WI38 (cell line): Measurements from ENCODE around the gene BCL7A.
"Not testable (repeated sequence)": the region's sequence is repeated elsewhere in the genome, so short reads cannot be mapped to it uniquely, and the experiment has no call there.

ENCODE experiments used
- H3K4me3 ChIP-seq: 2 replicates; pipeline ENCODE4 v1.5.1; 2011; ENCODE audit warnings: low read depth, mild to moderate bottlenecking, control low read depth, low read length
- CTCF ChIP-seq: IDR thresholded peaks from 2 replicates; pipeline ENCODE4 v1.5.1; 2012; ENCODE audit warnings: low read depth, mild to moderate bottlenecking, control low read depth, low read length

BCL7A gene

DNA sequence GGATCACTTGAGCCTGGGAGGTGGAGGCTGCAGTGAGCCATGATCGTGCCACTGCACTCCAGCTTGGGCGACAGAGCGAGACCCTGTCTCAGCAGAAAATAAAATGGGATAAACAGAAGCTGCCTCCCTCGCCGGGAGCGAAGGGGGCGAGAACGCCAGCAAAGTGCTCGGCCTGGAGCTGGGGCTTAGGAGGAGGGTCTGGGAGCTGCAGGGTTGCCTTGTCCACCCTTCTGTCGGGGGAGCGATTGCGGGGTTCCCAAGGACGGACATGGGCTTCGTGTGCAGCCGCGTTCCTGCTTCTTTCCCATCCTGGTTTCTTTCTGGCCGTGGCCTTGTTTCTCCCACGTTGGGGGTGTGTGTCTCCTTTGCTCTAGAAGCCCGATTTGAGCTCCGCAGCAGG lies 29.0 kb downstream of the BCL7A start:
- H3K4me3 ChIP-seq: no peak overlapping the region
- TF ChIP-seq CTCF: no peak

- no peak overlapping the region for H3K4me3 ChIP-seq
- no peak for TF ChIP-seq CTCF
Observed at GRCh38 chr12:122051231-122051876, 29.7 kb downstream of the BCL7A start.

- H3K4me3 ChIP-seq: no peak overlapping the region
- TF ChIP-seq CTCF: no peak
Observed at GRCh38 chr12:122052285-122052684, 30.6 kb downstream of the BCL7A start.

GRCh38 chr12:122054842-122055520 lies 33.3 kb downstream of the BCL7A start:
- H3K4me3 ChIP-seq: no peak overlapping the region
- TF ChIP-seq CTCF: no peak

DNA sequence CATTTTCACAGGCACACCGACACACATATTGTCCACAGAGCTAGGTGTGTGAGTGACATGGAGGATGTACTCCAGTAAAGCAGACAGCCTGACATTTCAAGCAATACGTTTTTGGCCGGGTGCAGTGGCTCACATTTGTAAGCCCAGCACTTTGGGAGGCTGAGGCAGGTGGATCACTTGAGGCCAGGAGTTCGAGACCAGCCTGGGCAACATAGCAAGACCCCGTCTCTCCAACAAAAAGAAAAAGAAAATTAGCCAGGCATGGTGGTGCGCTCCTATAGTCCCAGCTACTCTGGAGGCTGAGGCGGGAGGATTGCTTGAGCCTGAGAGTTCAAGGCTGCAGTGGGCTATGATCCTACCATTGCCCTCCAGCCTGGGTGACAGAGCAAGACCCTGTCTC lies 34.7 kb downstream of the BCL7A start:
- H3K4me3 ChIP-seq: not testable (repeated sequence)

DNA sequence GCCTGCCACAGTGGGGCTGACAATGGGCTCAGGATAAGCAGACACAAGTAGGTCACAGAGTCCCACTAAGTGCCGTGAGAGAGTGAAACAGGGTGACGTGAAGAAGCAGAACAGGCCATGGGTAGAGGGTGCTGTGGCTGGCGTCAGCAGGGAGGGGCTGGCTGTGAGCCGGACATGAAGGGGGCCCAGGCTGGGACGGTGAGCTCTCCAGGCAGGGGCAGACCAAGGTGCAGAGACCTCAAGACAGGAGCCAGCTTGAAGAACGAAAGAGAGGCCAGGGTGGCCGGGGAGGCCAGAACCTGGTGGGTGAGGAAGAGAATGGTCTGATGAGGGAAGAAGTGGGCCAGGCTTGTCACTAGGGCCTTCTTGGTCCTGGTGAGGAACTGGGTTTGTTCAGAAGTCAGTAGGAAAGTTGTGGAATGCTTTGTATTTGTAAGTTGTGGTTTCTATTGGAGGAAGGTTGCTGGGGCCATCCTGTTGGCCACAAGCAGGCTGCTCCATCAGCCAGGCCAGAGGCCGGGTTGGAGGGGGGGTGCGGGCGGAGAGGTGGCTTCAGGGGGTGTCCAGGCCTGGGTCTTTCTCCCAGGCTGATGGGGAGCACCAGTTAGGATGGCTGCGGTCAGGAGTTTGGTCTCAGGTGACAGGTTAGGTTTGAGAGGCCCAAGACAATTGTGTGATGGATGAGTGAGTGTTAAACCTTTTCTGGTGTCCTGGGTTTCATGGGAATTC lies 35.5 kb downstream of the BCL7A start:
- H3K4me3 ChIP-seq: no peak overlapping the region
- TF ChIP-seq CTCF: no peak

- H3K4me3 ChIP-seq: no peak overlapping the region
Observed at GRCh38 chr12:122057769-122058168, 36.1 kb downstream of the BCL7A start.

More at GRCh38 chr12:122057769-122058168, 36.1 kb downstream of the BCL7A start:
- TF ChIP-seq CTCF: no peak
